ENCODE data around the gene AHCY.
"Not testable (repeated sequence)": the region's sequence is repeated elsewhere in the genome, so short reads cannot be mapped to it uniquely, and the experiment has no call there.

Gene AHCY

DNA sequence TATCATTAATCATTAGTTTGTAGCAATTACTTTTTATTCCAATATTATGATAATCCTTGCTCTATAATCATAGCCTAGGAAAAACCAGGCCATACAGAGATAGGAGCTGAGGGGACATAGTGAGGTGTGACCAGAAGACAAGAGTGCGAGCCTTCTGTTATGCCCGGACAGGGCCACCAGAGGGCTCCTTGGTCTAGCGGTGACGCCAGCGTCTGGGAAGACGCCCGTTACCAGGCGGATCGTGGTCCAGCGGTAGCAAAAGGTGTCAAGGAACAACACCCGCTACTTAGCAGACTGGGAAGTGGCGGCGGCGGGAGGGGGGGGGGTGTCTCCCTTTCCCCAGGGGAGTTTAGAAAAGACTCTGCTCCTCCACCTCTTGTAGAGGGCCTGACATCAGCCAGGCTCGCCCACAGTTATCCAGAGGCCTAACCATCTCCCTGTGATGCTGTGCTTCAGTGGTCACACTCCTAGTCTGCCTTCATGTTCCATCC lies 4.8 kb downstream of the AHCY start:
- DNase-seq (ENCODE audit: low read depth, low spot score): not testable (repeated sequence)

DNA sequence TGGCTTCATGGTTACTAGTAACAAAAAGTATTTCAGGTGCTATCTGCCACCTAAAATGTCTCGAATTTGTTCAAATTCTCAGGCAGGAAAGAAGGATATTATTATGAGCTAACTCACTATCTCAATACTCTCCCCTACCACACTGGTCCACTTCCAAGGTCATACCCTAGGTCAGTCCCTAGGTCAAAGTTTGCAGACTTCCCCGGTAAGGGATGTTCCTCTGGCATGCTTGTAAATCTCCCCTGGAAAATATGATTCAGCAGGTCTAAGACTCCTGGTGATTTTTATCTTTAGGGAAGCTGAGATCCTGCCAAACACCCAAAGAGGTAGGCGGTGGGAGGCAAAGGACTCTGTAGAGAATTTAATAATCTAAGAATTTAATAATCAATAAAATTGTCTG lies 6.7 kb downstream of the AHCY start:
- no peak for DNase-seq (ENCODE audit: low read depth, low spot score)

DNA sequence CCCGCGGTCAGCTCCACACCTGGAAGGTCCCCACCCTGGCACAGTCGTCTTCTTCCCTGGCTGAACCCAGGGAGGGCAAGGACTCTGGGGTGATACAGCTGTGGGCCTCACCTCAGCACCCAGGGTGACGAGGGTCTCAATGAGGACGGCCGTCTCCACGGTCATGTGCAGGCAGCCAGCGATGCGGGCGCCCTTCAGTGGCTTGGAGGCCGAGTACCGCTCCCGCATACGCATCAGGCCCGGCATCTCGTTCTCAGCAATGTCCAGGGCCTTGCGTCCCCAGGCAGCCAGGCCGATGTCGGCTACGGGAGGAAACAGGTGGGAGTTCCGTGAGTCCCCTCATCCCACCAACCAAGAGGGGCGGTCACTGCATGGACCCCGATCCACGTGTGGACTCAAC lies 7.9 kb downstream of the AHCY start:
- DNase-seq (ENCODE audit: low read depth, low spot score): no peak

DNA sequence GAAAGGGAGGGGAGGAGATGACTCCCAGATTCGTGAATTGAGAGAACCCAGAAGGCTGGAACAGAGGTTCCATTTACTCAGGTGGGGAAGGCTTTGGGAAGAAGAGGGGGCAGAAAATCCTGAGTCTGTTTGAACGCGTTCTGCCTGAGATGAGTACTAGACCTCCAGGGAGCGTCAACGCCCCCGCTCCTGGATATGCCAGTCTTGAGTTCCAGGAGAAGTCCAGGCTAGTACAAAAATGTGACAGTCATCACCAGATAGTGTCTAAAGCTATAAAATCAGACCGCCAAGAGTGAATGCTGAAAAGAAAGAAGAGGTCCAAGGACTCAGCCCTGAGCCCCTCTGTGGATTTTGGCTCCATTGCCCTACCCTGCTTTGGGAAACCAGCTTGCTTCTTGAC lies 8.6 kb downstream of the AHCY start:
- DNase-seq (ENCODE audit: low read depth, low spot score): no peak

DNA sequence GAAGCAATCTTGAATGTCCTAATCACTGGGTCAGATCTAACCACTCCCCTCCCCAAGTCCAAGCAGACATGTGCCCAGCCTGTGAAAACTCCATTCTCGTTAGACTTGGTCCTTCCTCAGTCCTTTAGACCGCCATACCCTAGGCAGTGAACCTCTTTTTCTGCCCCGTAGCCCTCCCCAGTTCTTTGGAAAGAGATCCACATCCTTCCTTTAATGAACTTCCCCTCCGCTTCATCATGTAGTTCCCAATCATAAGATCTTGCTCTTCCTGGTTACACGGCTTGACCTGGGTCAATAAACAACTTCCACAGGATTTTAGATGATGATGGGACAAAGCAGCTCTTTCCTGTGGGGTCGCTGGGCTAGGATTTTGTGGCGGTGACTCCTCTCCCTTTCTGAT lies 9.6 kb downstream of the AHCY start:
- no peak for DNase-seq (ENCODE audit: low read depth, low spot score)

DNA sequence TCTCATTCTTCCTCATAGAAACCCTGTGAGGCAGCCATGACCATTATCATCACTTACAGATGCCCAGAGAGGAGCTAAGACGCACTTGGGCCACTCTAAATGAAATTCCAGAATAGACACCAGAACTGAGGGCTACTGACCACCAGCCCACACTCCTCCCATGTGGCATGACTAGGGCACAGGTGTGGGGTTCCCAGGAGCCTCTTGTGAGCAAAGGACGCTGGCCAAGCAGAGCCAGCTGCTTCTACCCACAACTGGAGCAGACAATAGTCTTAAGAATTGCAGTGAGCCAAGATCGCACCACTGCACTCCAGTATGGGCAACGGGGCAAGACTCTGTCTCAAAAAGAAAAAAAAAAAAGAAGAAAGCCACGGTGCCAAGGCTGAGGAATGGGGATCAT lies 10.0 kb downstream of the AHCY start:
- no peak for DNase-seq (ENCODE audit: low read depth, low spot score)

DNA sequence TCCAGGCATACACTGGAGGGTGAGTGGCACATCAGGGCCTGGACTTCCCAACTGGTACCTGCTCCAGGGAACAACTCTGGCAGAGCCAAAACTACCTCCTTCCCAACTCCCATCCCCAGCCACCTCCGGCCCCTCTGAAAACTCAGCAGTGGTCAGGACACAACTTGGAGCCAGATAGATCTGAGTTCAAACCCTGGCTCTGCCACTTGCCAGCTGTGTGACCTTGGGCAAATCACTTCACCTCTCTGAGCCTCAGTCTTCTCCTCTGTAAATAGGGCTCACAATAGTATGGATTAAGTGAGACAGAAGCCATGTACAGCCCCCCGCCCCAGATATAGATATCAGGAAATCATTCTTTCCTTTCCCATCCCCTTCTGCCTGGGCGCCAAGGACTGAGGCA lies 10.7 kb downstream of the AHCY start:
- no peak for DNase-seq (ENCODE audit: low read depth, low spot score)

DNA sequence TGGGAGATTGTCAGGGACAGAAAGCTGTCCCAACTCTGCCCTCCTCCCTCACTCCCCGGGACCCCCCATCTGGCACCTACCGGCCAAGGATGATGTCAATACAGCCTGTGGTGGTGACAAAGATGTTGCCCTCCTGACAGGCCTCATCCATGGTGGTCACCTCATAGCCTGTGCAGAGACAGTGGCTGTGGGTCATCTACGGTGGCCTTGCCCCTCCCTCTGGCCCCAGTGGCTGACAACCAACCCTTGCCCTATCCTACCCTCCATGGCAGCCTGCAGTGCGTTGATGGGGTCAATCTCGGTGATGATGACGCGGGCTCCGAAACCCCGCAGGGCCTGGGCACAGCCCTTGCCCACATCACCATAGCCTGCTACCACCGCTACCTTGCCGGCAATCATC lies 12.7 kb downstream of the AHCY start:
- DNase-seq (ENCODE audit: low read depth, low spot score): no peak

DNA sequence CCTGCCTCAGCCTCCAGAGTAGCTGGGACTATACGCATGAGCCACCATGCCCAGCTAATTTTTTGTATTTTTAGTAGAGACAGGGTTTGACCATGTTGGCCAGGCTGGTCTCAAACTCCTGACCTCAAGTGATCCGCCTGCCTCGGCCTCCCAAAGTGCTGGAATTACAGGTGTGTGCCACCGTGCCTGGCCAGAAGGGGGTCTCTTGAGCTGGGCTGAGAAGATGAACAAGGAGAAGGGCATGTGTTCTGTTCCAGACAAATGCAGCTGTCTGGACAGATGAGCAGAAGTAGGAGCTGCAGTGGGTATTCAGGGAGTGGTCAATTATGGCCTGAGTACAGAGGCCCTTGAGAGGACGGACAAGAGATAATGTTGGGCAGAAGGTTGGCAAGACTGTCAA lies 15.7 kb downstream of the AHCY start:
- not testable (repeated sequence) for DNase-seq (ENCODE audit: low read depth, low spot score)

DNA sequence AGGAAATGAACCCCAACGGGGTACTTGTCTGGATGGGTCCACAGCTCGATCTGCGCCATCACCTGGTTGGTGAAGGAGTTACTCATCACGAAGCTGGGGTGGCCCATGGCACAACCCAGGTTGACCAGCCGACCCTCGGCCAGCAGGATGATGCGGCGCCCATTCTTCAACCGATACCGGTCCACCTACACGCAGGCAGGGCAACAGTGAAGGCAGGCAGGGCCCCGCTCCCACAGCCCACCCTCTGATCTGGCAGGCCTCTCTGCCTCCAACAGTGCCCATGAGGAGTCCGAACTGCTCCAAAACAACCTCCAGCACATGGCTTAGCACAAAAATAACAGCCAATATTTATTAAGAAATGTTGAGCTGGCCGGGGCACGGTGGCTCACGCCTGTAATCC lies 17.7 kb downstream of the AHCY start:
- no peak for DNase-seq (ENCODE audit: low read depth, low spot score)

DNA sequence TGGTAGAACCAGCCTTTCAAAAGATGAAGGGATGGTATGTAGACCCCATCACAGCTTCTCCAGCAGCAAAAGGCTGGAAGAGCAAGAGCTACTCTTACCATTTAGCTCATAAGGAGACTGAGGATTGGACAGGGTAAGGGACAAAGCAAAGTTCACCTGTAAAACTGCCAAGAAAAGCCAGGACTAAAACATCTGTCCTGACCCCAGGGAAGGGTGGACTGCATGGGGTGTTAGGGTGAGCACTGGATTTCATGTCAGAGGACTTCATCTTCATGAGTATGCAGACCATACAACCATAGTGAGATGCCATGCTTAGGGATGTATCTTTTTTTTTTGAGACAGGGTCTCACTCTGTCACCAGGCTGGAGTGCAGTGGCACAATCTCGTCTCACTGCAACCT lies 19.3 kb downstream of the AHCY start:
- no peak for DNase-seq (ENCODE audit: low read depth, low spot score)

DNA sequence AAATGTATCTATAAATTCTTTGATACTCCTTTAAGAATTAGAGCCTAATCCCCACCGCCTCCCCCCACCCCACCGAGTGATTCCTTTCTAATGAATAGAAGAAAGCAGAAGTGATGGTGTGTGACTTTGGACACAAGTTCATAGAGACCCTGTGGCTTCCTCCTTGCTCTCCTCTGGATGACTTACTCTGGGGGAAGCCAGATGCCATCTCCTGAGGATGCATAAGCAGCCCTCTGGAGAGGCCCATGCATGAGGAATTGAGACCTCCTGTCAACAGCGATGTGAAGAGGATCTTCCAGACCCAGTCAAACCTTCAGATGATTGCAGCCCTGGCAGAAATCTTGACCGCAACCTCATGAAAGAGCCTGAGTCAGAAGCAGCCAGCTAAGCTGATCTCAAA lies 21.1 kb downstream of the AHCY start:
- DNase-seq (ENCODE audit: low read depth, low spot score): no peak

DNA sequence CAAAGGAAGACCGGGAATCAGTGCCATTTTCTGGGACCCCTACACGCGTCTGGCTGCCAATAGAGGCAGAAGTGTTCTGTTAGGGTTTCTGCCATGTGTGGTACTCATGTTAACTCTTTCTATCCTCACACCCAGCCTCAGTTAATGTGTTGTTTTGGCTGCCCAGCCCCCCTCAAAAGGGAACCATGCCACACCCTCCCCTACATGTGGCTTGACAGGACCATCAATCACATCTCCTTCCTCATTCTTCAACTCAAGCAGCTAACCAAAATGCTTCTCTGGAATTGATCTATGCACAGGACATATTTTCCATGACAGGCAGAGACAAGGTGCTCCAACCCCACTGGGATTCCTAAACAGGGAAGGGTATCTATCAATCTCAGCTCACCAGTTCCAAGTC lies 22.0 kb downstream of the AHCY start:
- no peak for DNase-seq (ENCODE audit: low read depth, low spot score)

DNA sequence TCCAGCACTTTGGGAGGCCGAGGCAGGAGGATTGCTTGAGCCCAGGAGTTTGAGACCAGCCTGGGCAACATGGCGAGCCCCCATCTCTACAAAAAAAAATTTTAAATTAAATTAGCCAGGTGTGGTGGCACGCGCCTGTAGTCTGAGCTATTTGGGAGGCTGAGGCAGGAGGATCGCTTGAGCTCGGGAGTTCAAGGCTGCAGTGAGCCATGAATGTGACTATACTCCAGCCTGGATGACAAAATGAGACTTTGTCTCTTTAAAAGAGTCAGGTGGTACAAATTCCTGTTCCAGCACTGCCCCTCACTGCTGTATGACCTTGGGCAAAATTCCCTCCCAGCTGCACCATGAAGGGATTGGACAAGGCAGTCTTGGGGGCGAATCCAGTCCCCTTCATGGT lies 28.5 kb downstream of the AHCY start:
- DNase-seq (ENCODE audit: low read depth, low spot score): no peak

DNA sequence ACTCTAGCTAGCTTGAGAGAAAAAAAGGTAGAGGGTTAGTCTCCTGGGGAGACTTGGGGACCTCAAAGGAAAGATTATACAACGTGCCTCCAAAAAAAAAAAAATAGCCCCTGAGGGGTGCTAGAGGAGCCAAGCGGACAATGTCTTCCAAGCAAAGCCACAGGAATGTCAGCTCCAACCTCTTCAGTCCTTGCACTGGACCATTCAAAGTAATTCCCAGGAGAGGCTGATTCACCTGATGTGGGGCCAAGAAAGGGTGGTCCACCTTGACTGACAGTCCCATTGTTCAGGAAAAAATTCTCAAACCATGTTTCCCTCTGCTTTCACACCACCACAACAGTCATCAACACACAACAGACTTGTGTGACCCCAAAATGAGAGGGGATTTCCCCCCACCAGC lies 31.2 kb downstream of the AHCY start:
- no peak for DNase-seq (ENCODE audit: low read depth, low spot score)

DNA sequence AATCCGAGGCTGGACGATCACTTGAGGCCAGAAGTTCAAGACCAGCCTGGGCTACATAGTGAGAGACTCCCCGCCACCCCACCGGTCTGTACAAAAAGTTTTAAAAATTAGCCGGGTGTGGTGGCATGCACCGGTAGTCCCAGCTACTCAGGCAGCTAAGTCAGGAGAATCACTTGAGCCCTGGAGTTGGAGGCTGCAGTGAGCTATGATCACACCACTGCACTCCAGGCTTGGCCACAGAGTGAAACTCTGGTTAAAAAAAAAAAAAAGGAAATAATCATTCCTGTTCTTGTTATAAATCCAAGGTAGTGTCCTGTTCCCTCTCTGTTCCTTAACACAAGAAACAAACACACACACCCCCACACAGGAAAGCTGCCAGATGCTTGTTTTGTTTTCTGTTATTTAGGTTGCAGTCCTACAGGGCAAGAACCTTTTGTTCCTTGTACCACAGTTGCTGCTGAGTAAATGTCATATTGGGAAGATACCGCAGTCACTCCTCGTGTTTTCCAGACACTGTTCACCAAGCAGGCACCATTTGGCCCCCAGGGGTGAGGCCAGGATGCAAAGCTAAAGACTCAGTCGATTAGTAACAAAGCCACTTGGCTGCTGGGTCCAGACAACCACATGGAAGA lies 33.0 kb downstream of the AHCY start:
- DNase-seq (ENCODE audit: low read depth, low spot score): no peak

DNA sequence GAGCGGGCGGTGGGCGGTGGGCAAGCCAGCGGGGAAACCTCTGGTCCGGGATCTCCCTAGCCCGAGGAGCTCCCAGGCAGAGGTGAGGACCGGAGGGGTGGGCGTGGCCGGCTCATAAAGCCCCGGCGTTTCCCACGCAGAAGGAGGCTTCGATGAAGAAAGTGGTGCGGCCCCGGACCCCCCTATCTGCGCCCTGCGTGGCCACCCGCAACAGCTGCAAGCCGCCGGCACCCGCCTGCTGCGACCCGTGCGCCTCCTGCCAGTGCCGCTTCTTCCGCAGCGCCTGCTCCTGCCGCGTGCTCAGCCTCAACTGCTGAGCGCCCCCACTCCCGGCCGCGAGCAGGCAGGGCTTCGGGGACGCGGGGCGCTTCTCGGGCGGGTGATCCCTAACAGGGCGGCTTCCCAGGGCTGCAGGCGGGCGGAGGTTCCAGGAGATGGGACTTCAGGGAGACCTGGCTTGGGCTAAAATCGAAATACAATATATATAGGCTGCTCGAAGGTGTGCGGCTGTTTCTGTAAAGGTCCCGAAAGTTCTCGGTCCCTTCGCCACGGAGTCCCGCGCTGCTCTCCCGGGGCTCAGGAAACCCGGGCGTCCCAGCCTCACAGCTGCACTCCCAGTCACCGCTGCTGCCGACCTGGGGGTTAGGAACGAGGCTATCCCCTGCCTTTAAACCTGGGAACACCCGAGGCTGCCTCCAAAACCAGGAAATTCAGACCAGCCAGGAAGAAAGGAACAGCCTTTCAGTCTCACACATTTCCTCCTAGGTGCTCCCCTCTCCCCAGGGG lies 34.1 kb downstream of the AHCY start:
- DNase-seq (ENCODE audit: low read depth, low spot score): peak; percentile 67

DNA sequence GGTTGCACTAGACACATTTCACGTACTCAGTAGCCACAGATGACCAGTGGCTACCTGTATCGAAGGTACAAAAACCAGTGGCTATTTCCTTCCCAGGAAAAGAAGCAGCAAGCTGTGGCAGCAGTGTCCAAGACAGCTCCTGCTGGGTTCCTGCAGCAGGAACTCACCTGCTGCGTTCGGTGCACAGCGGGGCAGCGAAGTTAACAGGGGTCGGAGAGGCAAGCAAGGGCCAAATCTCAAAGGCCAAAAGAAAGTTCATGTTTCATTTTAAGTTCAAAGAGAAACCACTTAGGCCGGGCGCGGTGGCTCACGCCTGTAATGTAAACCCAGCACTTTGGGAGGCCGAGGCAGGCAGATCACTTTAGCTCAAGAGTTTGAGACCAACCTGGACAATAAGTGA lies 35.0 kb downstream of the AHCY start:
- no peak for DNase-seq (ENCODE audit: low read depth, low spot score)

DNA sequence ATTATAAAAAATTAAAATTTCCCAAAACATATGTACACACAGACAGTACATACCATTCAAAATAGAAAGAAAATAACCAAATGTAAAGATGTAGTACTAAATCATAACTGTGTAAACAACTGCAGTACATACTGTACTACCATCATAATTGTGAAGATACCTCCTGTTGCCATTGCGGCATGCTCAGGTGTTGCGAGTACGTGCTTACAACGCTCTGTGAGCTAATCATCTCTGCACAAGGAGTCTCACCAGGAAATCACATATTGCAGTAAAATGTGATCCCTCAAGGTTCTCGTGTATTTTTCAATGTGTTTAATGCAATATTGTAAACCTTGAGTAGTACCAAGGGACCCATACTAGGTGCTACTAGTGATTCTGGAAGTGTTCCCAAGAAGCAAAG lies 39.0 kb downstream of the AHCY start:
- no peak for DNase-seq (ENCODE audit: low read depth, low spot score)

DNA sequence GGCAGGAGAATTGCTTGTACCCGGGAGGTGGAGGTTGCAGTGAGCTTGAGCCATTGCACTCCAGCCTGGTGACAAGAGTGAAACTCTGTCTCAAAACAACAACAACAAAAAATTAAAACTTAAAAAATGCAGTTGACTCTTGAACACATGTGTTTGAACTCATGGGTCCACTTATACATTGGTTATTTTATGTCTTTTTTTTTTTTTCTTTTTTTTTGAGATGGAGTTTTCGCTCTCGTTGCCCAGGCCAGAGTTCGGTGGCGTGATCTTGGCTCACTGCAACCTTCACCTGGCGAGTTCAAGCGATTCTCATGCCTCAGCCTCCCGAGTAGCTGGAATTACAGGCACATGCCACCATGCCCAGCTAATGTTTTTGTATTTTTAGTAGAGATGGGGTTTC lies 39.7 kb downstream of the AHCY start:
- not testable (repeated sequence) for DNase-seq (ENCODE audit: low read depth, low spot score)

DNA sequence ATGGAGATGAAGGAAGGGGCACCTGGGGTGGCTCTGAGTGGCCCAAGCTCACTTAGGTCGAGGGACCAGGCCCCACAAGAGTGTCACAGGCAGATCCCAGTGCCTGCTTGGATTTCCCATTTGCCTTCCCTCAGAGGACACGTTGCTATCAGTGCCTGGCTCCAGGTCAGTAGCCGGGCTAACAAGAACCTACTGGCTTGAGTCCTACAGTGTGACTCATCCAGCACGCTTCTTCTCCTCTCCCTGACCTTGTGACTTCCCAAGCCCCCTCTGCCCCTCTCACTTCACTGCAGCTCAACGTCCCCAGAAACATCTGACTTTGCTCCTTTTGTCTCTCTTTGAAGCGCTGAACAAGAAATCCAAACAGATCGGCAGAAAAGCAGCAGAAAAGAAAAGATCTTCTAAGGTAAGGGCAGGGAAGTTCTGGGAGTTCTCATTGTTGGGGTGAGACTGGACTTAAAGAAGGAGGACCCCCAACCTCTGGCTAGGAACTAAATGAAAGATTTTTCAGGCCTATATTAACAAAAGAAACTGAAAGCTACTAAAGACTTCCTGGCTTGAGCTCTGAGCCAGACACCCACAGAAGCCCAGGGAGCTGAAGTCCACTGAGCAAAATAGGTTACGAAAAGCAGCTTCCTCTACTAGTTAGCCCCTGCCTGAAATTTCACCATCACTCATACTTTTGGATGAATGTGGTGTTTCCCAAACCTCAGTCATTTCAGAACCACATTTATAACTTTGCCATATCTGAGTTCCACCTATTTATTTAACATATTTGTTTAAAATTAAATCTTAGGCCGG lies 40.5 kb downstream of the AHCY start:
- DNase-seq (ENCODE audit: low read depth, low spot score): peak; percentile 45

DNA sequence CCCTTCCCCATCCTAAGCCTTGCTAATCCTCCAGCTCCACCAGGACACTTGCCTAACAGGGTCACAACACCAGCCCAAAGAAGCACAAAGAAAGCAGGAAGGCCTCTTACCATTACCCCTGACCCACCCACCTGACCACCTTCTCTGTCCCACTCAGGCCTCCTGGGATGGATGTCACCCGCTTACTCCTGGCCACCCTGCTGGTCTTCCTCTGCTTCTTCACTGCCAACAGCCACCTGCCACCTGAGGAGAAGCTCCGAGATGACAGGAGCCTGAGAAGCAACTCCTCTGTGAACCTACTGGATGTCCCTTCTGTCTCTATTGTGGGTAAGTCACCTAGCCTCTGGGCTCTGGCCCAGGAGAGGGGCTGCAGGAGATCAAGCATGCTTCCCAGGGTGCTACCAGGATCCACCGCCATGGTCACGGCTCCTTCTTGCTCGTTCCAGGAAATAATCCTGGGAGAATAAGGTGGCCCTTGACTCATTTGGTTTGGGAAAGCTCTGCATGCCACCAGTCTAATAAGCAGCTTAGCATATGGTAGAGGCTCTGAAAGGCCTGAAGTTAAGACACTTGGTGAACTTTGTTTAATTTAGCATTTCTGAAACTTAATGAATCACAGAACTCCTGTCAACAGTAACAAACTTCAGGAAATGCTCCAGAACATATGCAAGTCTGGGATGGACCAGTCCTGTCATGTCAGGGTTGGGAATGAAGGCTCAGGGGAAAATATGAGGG lies 42.8 kb downstream of the AHCY start:
- DNase-seq (ENCODE audit: low read depth, low spot score): no peak

Measured in ELF-1 (cell line).